Right ventricle myocardium inferior (tissue), 1 donor: ENCODE data around the gene MESD. TPM values are rescaled to one million over a fixed set of nuclear protein-coding genes. Genes with fewer than 3 reads are reported as not detected.
"Not testable (repeated sequence)": the region's sequence is repeated elsewhere in the genome, so short reads cannot be mapped to it uniquely, and the experiment has no call there.

ENCODE experiments used
- ATAC-seq: fragments of 200-7000 bp; cut with Tn5 transposase; one replicate; pipeline ENCODE4 v1.9.1; 2020; ENCODE audit warnings: mild to moderate bottlenecking, moderate library complexity
- DNase-seq: peaks from one replicate; pipeline ENCODE4 v3.0.0; 2021; ENCODE audit errors: missing footprints
- intact Hi-C: fragments of 100-400 bp; cut with DNase I; formaldehyde crosslinking; loops from one replicate; pipeline ENCODE4 v1.11.0; 2022
- total RNA-seq: library from RNA; stranded (reverse); fragmentation: NEBNext Ultra II Directional; extraction: Animal tissue kit (Norgen Biotek cat#: 25700); gene quantifications from one replicate; pipeline ENCODE4 v1.2.1, GENCODE V29; 2021
- donor health status: DM: no; HTN: yes; CAD: no; lungs with severe emphysema.

The MESD gene
- total RNA-seq, 1 donor from 2014 or later: 14.0 TPM

GRCh38 chr15:80974914-80975313, 14.7 kb downstream of the MESD start:
- intact Hi-C loops: loop anchor here (5.0 kb wide), 1 partner anchor 292 kb away; no protein-coding TSS in a partner anchor

GRCh38 chr15:80972276-80972675, 17.3 kb downstream of the MESD start:
- intact Hi-C loops: no loop called here
- DNase-seq (no peak), ATAC-seq (no peak)

More at GRCh38 chr15:80974914-80975313, 14.7 kb downstream of the MESD start:
- ATAC-seq: no peak
- DNase-seq: no peak

GRCh38 chr15:80971143-80971542, 18.5 kb downstream of the MESD start:
- DNase-seq (no peak), ATAC-seq (no peak)
- intact Hi-C loops: loop anchor here (2.0 kb wide), 1 partner anchor 514 kb away; no protein-coding TSS in a partner anchor

GRCh38 chr15:80970658-80971057, 19.0 kb downstream of the MESD start:
- ATAC-seq (no peak), DNase-seq (no peak)
- intact Hi-C loops: loop anchor here (1.0 to 2.0 kb wide), 2 partner anchors 191 to 514 kb away; partner anchors contain the start of gene CEMIP

GRCh38 chr15:80970018-80970657, 19.5 kb downstream of the MESD start:
- intact Hi-C loops: loop anchor here (1.0 to 2.0 kb wide), 2 partner anchors 191 to 513 kb away; partner anchors contain the start of gene CEMIP
- peak; percentile 63 for ATAC-seq
- DNase-seq: no peak

GRCh38 chr15:80969316-80969715, 20.3 kb downstream of the MESD start:
- no peak for ATAC-seq
- intact Hi-C loops: loop anchor here (2.0 kb wide), 1 partner anchor 401 kb away; no protein-coding TSS in a partner anchor
- no peak for DNase-seq

- no peak for ATAC-seq
- intact Hi-C loops: loop anchor here (2.0 kb wide), 1 partner anchor 399 kb away; no protein-coding TSS in a partner anchor
- no peak for DNase-seq
Observed at GRCh38 chr15:80967991-80968510, 21.6 kb downstream of the MESD start.

- DNase-seq: no peak
- no peak for ATAC-seq
- intact Hi-C loops: no loop called here
Observed at GRCh38 chr15:80967451-80967850, 22.2 kb downstream of the MESD start.

- no peak for DNase-seq
- ATAC-seq: no peak
- intact Hi-C loops: no loop called here
Observed at GRCh38 chr15:80966431-80967197, 23.0 kb downstream of the MESD start.

- intact Hi-C loops, ATAC-seq, DNase-seq: not testable (repeated sequence)
Observed at GRCh38 chr15:80965454-80965853, 24.2 kb downstream of the MESD start.

GRCh38 chr15:80958818-80959495, 30.7 kb downstream of the MESD start:
- ATAC-seq: no peak
- DNase-seq: no peak
- intact Hi-C loops: no loop called here

GRCh38 chr15:80957976-80958375, 31.6 kb downstream of the MESD start:
- ATAC-seq: no peak
- DNase-seq: no peak
- intact Hi-C loops: no loop called here

GRCh38 chr15:80957556-80957955, 32.1 kb downstream of the MESD start:
- DNase-seq: no peak
- intact Hi-C loops: no loop called here
- ATAC-seq: no peak

- DNase-seq, intact Hi-C loops, ATAC-seq: not testable (repeated sequence)
Observed at GRCh38 chr15:80955571-80956452, 33.8 kb downstream of the MESD start.

- ATAC-seq (no peak), DNase-seq (no peak)
- intact Hi-C loops: no loop called here
Observed at GRCh38 chr15:80953953-80954778, 35.5 kb downstream of the MESD start.

- DNase-seq (no peak), ATAC-seq (no peak)
- intact Hi-C loops: no loop called here
Observed at GRCh38 chr15:80953001-80953952, 36.3 kb downstream of the MESD start.
